GM12864 (cell line): ENCODE measurements around the gene MYLK.
A peak's percentile ranks its signal among the peaks of the same experiment; 100 is the strongest.

Experiments used
- DNase-seq: peaks from one replicate; pipeline ENCODE4 v3.0.0-alpha.2; 2011; ENCODE audit warnings: low read depth
- H3K4me3 ChIP-seq: 2 replicates; pipeline ENCODE4 v1.5.1; 2011; ENCODE audit warnings: mild to moderate bottlenecking, low read depth, low read length, control low read depth
- TF ChIP-seq, protein P1 (sequence below): IDR thresholded peaks from 2 replicates; pipeline ENCODE4 v1.5.1; 2011; ENCODE audit warnings: low read depth, mild to moderate bottlenecking, moderate library complexity, low read length, control low read depth, inconsistent platforms; ENCODE audit errors: missing control alignments

MYLK gene

GRCh38 chr3:123657568-123657967, 226.6 kb downstream of the MYLK start:
- no peak for DNase-seq
- TF ChIP-seq, protein P1, sequence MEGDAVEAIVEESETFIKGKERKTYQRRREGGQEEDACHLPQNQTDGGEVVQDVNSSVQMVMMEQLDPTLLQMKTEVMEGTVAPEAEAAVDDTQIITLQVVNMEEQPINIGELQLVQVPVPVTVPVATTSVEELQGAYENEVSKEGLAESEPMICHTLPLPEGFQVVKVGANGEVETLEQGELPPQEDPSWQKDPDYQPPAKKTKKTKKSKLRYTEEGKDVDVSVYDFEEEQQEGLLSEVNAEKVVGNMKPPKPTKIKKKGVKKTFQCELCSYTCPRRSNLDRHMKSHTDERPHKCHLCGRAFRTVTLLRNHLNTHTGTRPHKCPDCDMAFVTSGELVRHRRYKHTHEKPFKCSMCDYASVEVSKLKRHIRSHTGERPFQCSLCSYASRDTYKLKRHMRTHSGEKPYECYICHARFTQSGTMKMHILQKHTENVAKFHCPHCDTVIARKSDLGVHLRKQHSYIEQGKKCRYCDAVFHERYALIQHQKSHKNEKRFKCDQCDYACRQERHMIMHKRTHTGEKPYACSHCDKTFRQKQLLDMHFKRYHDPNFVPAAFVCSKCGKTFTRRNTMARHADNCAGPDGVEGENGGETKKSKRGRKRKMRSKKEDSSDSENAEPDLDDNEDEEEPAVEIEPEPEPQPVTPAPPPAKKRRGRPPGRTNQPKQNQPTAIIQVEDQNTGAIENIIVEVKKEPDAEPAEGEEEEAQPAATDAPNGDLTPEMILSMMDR = no peak
- no peak overlapping the region for H3K4me3 ChIP-seq

DNA sequence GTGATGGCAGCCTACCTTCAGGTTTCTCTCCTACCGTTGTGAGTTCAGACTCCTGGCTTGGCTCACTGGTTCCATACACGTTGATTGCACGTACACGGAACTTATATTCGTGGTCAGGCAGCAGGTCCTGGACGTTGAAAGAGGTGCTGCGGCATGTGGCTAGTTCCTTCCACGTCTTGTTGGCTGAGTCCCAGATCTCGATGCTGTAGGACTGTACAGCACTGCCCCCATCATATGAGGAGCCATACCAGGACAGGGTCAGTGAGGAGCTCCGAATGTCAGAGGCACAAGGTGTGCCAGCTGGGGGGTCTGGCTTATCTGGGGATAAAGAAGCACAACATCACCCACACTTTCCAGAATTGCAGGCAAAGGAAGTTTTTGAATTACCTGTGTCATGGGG, 227.0 kb downstream of the MYLK start:
- H3K4me3 ChIP-seq = no peak overlapping the region
- TF ChIP-seq, protein P1 = no peak
- DNase-seq = no peak

DNA sequence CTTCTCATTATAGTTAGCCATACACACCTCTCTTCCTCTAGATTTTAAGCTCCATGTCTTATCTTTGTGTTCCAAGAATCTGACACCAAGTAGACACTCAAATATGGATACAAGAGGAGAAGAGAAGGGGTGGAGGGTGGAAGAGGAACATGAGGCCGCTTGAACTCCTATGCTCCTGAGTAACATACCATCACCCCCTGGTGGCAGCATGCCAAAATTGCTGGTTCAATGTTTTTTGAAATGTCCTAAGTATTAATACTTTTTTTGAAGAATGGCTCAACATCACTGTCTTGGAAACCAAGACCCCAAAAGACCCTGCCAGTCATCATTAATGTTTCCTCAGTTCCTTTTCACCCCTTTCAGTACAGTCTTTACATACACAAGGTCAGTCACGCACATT, 227.4 kb downstream of the MYLK start:
- no peak for DNase-seq
- no peak overlapping the region for H3K4me3 ChIP-seq
- TF ChIP-seq, protein P1 = peak; percentile 50

DNA sequence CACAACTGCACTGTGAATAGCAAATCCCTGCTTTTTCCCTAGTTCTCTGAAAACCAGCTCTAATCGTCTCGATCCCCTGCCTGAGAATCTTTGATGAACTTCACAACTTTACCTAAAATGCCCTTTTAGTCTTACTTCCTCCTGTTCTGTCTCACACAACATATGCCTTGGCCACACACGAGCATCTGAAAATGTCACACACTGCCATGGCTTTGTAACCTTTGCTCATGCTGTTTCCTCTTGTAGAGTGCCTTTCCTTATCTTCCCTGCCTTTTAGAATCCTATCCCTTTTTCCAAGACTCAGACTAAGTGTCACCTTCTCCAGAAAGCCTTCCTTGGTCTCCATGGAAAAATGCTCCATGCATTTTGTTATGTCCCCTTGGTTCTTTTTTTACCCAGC, 227.9 kb downstream of the MYLK start:
- TF ChIP-seq, protein P1 = no peak
- DNase-seq = no peak
- H3K4me3 ChIP-seq = no peak overlapping the region

DNA sequence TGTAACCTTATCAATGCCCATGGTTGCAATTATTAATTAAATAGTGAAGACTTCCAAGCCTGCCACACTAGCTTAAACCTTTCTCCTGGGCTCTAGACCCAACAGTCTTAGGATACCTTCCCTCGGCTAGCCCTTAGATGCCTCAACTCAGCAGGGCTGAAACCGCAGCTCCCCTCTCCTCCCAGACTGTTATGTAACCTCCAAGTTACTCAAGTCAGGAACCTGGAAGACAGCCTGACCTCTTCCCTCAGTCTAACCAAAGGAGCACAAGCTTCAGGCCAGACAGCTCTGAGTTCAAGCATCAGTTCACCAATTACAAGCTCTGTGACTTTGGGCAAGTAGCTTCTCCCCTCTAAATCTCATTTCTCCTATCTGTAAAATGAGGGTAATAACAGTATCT, 228.7 kb downstream of the MYLK start:
- DNase-seq = no peak
- TF ChIP-seq, protein P1 = no peak
- H3K4me3 ChIP-seq = no peak overlapping the region

- TF ChIP-seq, protein P1 = no peak
- no peak overlapping the region for H3K4me3 ChIP-seq
- DNase-seq = no peak
Observed at GRCh38 chr3:123653221-123653682, 230.9 kb downstream of the MYLK start.

GRCh38 chr3:123652342-123652984, 231.7 kb downstream of the MYLK start:
- TF ChIP-seq, protein P1 = peak; percentile 90
- DNase-seq = no peak
- H3K4me3 ChIP-seq = no peak overlapping the region
